Measurements from ENCODE around the gene CUL2.

CUL2 gene

DNA sequence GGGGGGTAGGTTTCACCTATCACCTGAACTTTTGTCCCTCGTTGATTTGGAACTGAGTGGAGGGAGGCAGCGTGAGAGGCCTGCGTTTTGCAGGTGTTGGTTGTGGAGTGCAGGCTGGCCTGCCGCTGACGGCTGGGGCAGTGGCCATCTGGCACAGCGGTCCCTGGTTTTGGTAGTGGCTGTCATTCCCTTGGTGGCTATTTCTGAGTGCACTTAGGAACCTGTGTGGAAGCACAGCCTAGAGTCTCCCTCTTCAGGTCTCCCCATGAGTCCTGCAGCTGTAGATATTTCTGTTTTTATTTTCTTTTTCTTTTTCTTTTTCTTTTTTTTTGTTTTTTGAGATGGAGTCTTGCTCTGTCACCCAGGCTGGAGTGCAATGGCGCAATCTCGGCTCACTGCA lies 129.2 kb downstream of the CUL2 start:
- DNase-seq (ENCODE audit: low spot score): no peak
- TF ChIP-seq, protein P1, sequence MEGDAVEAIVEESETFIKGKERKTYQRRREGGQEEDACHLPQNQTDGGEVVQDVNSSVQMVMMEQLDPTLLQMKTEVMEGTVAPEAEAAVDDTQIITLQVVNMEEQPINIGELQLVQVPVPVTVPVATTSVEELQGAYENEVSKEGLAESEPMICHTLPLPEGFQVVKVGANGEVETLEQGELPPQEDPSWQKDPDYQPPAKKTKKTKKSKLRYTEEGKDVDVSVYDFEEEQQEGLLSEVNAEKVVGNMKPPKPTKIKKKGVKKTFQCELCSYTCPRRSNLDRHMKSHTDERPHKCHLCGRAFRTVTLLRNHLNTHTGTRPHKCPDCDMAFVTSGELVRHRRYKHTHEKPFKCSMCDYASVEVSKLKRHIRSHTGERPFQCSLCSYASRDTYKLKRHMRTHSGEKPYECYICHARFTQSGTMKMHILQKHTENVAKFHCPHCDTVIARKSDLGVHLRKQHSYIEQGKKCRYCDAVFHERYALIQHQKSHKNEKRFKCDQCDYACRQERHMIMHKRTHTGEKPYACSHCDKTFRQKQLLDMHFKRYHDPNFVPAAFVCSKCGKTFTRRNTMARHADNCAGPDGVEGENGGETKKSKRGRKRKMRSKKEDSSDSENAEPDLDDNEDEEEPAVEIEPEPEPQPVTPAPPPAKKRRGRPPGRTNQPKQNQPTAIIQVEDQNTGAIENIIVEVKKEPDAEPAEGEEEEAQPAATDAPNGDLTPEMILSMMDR (IDR thresholded peaks at IDR 0.05; ENCODE audit: extremely low read depth, insufficient read depth, missing control alignments): peak; percentile 13
- in situ Hi-C loops (cut with MboI; ENCODE audit: low pct_unique_long_range_greater_than_20kb, low sequenced_read_pairs, unreplicated experiment): no loop called here

- TF ChIP-seq, protein P1 (IDR thresholded peaks at IDR 0.05; ENCODE audit: extremely low read depth, insufficient read depth, missing control alignments): no peak
- no peak for DNase-seq (ENCODE audit: low spot score)
- in situ Hi-C loops (cut with MboI; ENCODE audit: low pct_unique_long_range_greater_than_20kb, low sequenced_read_pairs, unreplicated experiment): no loop called here
These were observed 130.4 kb downstream of the CUL2 start for GRCh38 chr10:34959786-34960185.

DNA sequence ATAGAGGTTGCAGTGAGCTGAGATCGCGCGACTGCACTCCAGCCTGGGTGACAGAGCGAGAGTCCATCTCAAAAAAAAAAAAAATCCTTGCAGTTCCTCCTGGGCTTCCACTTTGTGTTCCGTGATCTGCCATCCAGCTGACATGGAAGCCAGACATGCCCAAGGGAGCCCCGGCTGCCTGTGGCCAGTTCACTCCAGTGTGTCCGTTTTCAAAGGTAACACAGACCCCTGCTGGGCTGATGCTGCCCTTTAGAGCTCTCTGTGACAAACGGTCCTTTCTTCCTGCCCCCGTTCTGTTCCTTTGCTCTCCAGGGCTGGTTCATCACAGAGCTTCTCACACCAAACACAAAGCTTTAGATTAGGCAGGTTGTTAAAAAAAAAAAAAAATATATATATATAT lies 130.8 kb downstream of the CUL2 start:
- TF ChIP-seq, protein P1 (IDR thresholded peaks at IDR 0.05; ENCODE audit: extremely low read depth, insufficient read depth, missing control alignments): no peak
- in situ Hi-C loops (cut with MboI; ENCODE audit: low pct_unique_long_range_greater_than_20kb, low sequenced_read_pairs, unreplicated experiment): no loop called here
- DNase-seq (ENCODE audit: low spot score): no peak

Measured in GM13977 (cell line).